HUES6 (cell line): ENCODE measurements around the gene PHAX.
A peak's percentile ranks its signal among the peaks of the same experiment; 100 is the strongest.
"Not testable (repeated sequence)": the region's sequence is repeated elsewhere in the genome, so short reads cannot be mapped to it uniquely, and the experiment has no call there.

Experiments used
- H3K27ac ChIP-seq: 2 replicates; pipeline ENCODE4 v1.7.0; 2013; ENCODE audit warnings: low read depth, mild to moderate bottlenecking, low read length, inconsistent platforms
- H3K27me3 ChIP-seq: 2 replicates; pipeline ENCODE4 v1.6.1; 2013; ENCODE audit warnings: low read length; ENCODE audit not compliant: control insufficient read depth, insufficient read depth
- H3K36me3 ChIP-seq: 2 replicates; pipeline ENCODE4 v1.6.1; 2013; ENCODE audit warnings: low read length; ENCODE audit not compliant: control insufficient read depth, insufficient read depth
- H3K4me1 ChIP-seq: 2 replicates; pipeline ENCODE4 v1.6.1; 2013; ENCODE audit warnings: low read length; ENCODE audit not compliant: control insufficient read depth, insufficient read depth
- H3K4me3 ChIP-seq: 2 replicates; pipeline ENCODE4 v1.5.1; 2013; ENCODE audit warnings: low read depth, low read length
- H3K9ac ChIP-seq: one replicate; pipeline ENCODE4 v1.6.1; 2013; ENCODE audit warnings: mild to moderate bottlenecking, low read length
- H3K9me3 ChIP-seq: 2 replicates; pipeline ENCODE4 v1.6.1; 2013; ENCODE audit warnings: low read depth, low read length; ENCODE audit not compliant: control insufficient read depth, insufficient read depth

The PHAX gene

DNA sequence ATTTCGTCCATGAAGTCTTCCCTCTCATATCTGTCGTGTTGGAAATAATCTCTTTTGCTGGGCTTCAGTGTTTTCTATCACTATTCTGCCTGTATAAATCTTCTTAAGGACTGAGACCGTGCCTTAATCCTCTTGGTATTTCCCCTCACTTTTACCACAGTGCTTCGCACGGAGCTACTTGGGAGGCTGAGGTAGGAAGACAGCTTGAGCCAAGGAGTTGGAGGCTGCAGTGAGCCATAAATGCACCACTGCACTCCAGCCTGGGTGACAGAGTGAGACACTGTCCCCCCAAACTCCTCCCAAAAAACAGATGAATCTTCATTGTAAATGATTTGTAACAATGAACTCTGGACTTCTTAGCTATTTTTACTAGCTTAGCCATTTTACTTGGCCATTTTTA lies 57.8 kb downstream of the PHAX start:
- H3K36me3 ChIP-seq = no peaks in the 10 kb centered on the region
- no peak overlapping the region for H3K27ac ChIP-seq
- H3K9me3 ChIP-seq = no peaks in the 10 kb centered on the region
- H3K4me3 ChIP-seq = no peak overlapping the region
- no peak overlapping the region for H3K9ac ChIP-seq
- no peaks in the 10 kb centered on the region for H3K27me3 ChIP-seq
- H3K4me1 ChIP-seq = no peaks in the 10 kb centered on the region; the same call in 1 of the 2 replicates

DNA sequence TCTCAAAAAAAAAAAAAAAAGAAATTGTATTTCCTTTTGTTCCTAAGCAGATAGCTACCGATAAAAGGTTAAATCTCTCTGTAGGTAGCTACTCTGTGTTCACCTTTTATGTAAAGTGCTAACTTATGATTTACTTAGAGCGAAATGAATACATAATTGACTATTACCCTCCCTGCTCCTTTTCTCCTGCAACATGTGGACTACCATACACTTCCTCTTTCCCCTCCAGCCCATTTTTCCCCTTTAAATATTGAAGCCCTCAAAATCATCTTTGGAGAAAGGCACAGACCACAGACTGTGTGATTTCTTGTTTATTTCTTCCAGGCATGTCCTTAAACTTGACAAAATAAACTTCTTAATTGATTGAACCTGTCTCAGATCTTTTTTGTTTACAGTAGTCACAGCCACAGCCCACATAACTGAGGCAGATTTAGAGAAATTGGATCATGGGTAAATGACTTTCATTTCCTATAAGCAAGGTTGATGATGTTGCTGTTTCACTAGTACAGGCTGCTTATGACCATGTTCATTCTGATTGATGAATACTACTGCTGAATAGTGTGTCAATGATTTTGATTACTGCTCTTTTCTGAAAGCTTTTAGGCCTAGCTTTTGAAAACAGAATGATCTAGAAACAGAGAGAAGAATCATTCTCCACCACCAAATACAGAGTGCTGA lies 59.2 kb downstream of the PHAX start:
- no peak overlapping the region for H3K27ac ChIP-seq
- no peaks in the 10 kb centered on the region for H3K36me3 ChIP-seq
- no peak overlapping the region for H3K4me3 ChIP-seq
- H3K4me1 ChIP-seq = no peaks in the 10 kb centered on the region
- H3K9me3 ChIP-seq = no peaks in the 10 kb centered on the region
- H3K27me3 ChIP-seq = no peaks in the 10 kb centered on the region
- no peak overlapping the region for H3K9ac ChIP-seq

DNA sequence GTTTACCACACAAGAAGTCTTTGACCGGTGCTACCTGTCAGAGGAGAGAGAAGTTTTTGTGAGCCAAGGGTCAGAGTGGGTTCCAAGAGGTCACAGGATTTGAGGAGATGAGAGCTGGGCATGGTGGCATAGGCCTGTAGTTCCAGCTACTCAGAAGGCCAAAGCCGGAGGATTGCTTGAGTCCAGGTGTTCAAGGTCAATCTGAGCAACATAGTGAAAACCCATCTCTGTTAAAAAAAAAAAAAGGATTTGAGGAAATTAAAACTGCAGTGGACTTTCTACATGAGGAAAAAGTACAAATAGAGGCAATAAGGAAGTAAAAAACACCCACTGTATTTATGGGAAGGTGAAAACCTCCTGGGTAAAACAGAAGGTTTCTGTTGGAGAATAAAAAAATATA lies 63.8 kb downstream of the PHAX start:
- Histone ChIP-seq H3K27ac (no peak overlapping the region), H3K4me3 (no peak overlapping the region), H3K36me3 (no peaks in the 10 kb centered on the region), H3K9me3 (peaks cover 8% of the 10 kb centered on the region; the same call in 1 of the 2 replicates), H3K9ac (no peak overlapping the region), H3K4me1 (no peaks in the 10 kb centered on the region), H3K27me3 (no peaks in the 10 kb centered on the region)

DNA sequence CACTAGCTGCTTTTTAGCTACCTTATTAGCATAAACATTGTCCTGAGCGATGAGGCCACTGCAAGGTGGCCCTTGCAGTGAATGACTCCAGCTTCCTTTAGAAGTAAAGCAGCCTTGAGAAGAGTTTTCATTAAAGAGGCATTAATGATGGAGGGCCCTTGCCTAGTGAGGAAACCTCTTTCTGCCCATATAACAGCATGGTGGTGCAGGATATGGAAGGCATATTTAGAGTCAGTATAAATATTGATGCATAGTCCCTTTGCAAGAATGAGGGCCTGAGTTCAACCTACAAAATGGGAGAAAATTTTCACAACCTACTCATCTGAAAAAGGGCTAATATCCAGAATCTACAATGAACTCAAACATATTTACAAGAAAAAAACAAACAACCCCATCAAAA lies 69.4 kb downstream of the PHAX start:
- H3K27ac ChIP-seq, H3K27me3 ChIP-seq, H3K36me3 ChIP-seq, H3K9ac ChIP-seq, H3K4me3 ChIP-seq: not testable (repeated sequence)
- peaks cover 19% of the 10 kb centered on the region for H3K4me1 ChIP-seq
- H3K9me3 ChIP-seq = peaks cover 12% of the 10 kb centered on the region

DNA sequence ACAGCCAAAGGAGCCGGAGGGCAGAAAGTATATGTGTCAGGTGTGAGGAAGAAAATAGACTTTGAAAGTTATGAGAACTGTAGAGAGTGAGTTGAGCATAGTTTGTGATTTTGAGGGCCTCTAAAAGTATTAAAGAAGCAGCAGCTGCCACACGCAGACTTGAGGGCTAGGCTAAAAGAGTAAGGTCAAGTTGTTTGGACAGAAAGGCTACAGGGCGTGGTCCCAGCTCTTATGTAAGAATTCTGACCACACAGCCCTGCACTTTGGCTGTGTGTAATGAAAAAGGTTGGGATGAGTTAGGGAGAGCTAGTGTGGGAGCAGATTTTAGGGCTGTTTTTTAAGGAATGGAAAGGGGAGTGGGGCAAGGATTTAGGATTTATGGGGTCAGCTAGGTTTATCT lies 70.9 kb downstream of the PHAX start:
- H3K9me3 ChIP-seq = peaks cover 12% of the 10 kb centered on the region
- not testable (repeated sequence) for H3K9ac ChIP-seq, H3K27me3 ChIP-seq, H3K27ac ChIP-seq, H3K36me3 ChIP-seq, H3K4me3 ChIP-seq
- H3K4me1 ChIP-seq = peaks cover 23% of the 10 kb centered on the region

DNA sequence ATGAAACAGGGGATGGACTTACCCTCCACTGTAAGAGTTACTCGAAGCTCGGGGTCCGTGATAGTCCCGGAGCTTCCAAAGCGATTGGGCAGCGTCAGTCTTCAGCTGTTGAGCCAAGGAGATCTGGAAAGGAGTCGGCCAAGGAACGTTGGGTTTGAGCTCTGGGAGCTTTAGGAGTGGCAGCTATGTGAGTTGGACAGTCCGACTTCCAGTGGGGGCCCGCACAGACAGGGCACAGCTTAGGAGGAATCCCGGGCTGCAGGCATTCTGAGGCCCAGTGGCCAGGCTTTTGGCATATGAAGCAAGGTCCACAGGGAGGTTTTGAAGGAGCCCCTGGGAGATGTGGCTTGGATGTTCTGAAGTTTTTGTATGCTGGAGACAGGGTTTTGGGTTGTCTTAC lies 72.7 kb downstream of the PHAX start:
- no peaks in the 10 kb centered on the region for H3K27me3 ChIP-seq
- peak overlapping the region; percentile 42 for H3K9ac ChIP-seq
- H3K9me3 ChIP-seq = peaks cover 12% of the 10 kb centered on the region
- H3K27ac ChIP-seq = peak overlapping the region; percentile 53; the same call in 1 of the 2 replicates
- peak overlapping the region; percentile 24; the same call in 1 of the 2 replicates for H3K4me3 ChIP-seq
- no peaks in the 10 kb centered on the region for H3K36me3 ChIP-seq
- H3K4me1 ChIP-seq = peaks cover 29% of the 10 kb centered on the region

DNA sequence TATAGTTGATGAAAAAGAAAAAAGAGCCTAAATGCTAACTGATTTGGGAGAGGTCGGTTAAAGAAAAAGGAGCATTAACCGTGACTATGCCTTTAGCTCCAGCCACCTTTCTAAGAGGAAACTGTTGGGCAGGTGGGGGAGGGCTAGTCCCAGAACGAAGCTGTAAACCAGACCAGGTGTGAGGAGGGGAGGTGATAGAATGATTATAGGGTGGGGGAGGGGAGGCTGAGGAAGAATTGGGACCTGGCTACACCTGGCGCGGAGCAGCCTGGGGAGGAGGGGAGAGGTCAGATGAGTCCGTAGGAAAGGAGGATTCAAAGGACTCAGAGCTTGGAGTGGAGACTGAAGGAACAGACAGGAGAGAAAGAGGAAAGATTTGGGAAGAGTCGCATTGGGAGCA lies 73.4 kb downstream of the PHAX start:
- H3K27ac ChIP-seq = peak overlapping the region; percentile 53; the same call in 1 of the 2 replicates
- H3K9ac ChIP-seq = peak overlapping the region; percentile 42
- no peaks in the 10 kb centered on the region for H3K27me3 ChIP-seq
- H3K9me3 ChIP-seq = peaks cover 8% of the 10 kb centered on the region
- 0 out of 2 replicates have a peak overlapping the region, but pooled peaks have one; percentile 24 for H3K4me3 ChIP-seq
- peaks cover 29% of the 10 kb centered on the region for H3K4me1 ChIP-seq
- H3K36me3 ChIP-seq = no peaks in the 10 kb centered on the region

DNA sequence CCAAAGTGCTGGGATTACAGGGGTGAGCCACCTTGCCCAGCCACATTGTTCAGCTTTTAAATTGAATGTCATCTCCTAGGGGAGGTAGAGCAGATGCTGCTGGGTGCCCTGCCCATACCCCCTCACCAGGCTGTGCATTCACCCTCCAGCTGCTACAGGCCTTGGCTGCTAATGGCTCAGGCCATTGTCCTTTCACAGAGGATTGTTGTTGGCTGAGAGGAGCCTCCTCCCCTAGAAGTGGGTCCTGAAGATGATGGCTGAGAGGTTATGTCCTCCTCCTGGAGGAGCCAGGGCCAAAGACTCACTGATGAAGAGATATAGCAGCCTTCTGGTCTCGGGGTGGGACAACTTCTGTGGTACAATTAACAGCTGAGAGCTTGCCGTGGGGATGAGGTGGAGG lies 74.6 kb downstream of the PHAX start:
- Histone ChIP-seq H3K27ac (no peak overlapping the region), H3K9me3 (no peaks in the 10 kb centered on the region), H3K9ac (peak overlapping the region; percentile 13), H3K36me3 (no peaks in the 10 kb centered on the region), H3K4me3 (no peak overlapping the region), H3K27me3 (no peaks in the 10 kb centered on the region), H3K4me1 (peaks cover 37% of the 10 kb centered on the region)

DNA sequence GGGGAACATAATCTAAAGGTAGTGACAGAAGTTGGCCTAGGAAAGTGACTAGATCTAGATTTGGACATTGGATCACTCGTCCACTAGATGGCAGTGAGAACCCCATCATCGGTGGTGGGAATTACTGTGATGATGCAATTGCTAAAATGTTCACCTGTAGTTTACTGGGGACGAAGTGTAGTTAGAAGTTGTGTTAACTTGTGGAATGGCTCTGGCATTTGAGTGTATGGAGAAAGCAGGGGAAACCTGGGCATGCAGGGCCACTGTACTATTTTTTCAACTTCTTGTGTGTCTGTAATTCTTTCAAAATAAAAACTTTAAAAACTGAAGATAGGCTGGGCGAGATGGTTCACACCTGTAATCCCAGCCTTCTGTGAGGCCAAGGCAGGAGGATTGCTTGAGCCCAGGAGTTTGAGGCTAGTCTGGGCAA lies 75.5 kb downstream of the PHAX start:
- no peaks in the 10 kb centered on the region for H3K9me3 ChIP-seq
- no peaks in the 10 kb centered on the region for H3K27me3 ChIP-seq
- no peaks in the 10 kb centered on the region for H3K36me3 ChIP-seq
- peak overlapping the region; percentile 2 for H3K9ac ChIP-seq
- H3K27ac ChIP-seq = 0 out of 2 replicates have a peak overlapping the region, but pooled peaks have one; percentile 2
- peaks cover 41% of the 10 kb centered on the region for H3K4me1 ChIP-seq
- no peak overlapping the region for H3K4me3 ChIP-seq
